Right lobe of liver (tissue), 6 donors: ENCODE results near the gene LENG8. TPM values are rescaled to one million over a fixed set of nuclear protein-coding genes. Genes with fewer than 3 reads are reported as not detected.

ENCODE experiments used
- ATAC-seq, 4 donors: fragments of 200-7000 bp; cut with Tn5 transposase; one replicate each; pipeline ENCODE4 v1.9.1; 2020; ENCODE audit warnings: mild to moderate bottlenecking in 4 of 4, moderate library complexity in 4 of 4
- DNase-seq, 3 donors: peaks; one replicate each; pipeline ENCODE4 v3.0.0-alpha.2; 2020
- H3K27ac ChIP-seq, 3 donors: fragments of 200-600 bp; one replicate each; pipeline ENCODE4 v1.8.0; 2022
- H3K27me3 ChIP-seq, 2 donors: fragments of 200-600 bp; one replicate each; pipeline ENCODE4 v1.8.0; 2022
- H3K36me3 ChIP-seq, 4 donors: fragments of 200-600 bp; sonication (generic) in 1 of 4; one replicate each; pipeline versions ENCODE4 v1.5.1 to v1.8.0; 2017 to 2022; ENCODE audit warnings: control low read depth in 1 of 4
- H3K4me1 ChIP-seq, 4 donors: fragments of 200-600 bp; sonication (generic) in 1 of 4; one replicate each; pipeline versions ENCODE4 v1.5.1 to v1.8.0; 2017 to 2022; ENCODE audit warnings: control low read depth in 1 of 4
- H3K4me3 ChIP-seq, 3 donors: fragments of 200-600 bp; one replicate each; pipeline ENCODE4 v1.8.0; 2022
- H3K9me3 ChIP-seq, 4 donors: fragments of 200-600 bp; sonication (generic) in 1 of 4; one replicate each; pipeline versions ENCODE4 v1.5.1 to v1.8.0; 2017 to 2022; ENCODE audit warnings: control low read depth in 1 of 4
- POLR2A ChIP-seq: fragments of 450-650 bp; IDR thresholded peaks from one replicate; pipeline ENCODE4 v1.6.1; 2017; ENCODE audit warnings: antibody characterized with exemption, mild to moderate bottlenecking
- WGBS: methylation state at CpG from one replicate; pipeline ENCODE4 v1.1.6; 2018; ENCODE audit warnings: low coverage, low lambda C conversion rate; ENCODE audit not compliant: insufficient coverage; ENCODE audit errors: missing lambda C conversion rate; 5-methylcytosine and 5-hydroxymethylcytosine counted together
- intact Hi-C, 2 donors: fragments of 100-400 bp; cut with DNase I; formaldehyde crosslinking; loops; one replicate each; pipeline versions ENCODE4 v1.11.2 to v1.14.1; 2022
- total RNA-seq, 6 experiments: library from RNA; depleted of rRNA in 2 of 6; stranded (reverse); fragments of >200 nt in 2 of 6; fragmentation: NEBNext Ultra II Directional in 3 of 6; extraction: Animal tissue kit (Norgen Biotek cat#: 25700) in 3 of 6; gene quantifications; one replicate each; pipeline versions ENCODE4 v1.1.0 to v1.2.4, GENCODE V29; 2016 to 2023
- TF ChIP-seq, protein P1 (sequence below), 4 donors: fragments of 200-600 bp in 3 of 4; fragments of 450-650 bp in 1 of 4; IDR thresholded peaks; one replicate each; pipeline versions ENCODE4 v1.5.1 to v1.8.0; 2016 to 2022; ENCODE audit warnings: antibody characterized with exemption in 4 of 4, mild to moderate bottlenecking in 2 of 4
- donor health status: DM: no; HTN: yes; CAD: no.
- donor health status: DM: no; HTN: no; CAD: no.
- donor health status: DM: no; HTN: no; CAD: no.
- donor health status: DM: no; HTN: yes; CAD: no.
- donor health status: DM: no; HTN: yes; CAD: no.

The LENG8 gene
- total RNA-seq, 6 experiments from 2014 or later = 29.8 to 66.3 (median 41.1) TPM

DNA sequence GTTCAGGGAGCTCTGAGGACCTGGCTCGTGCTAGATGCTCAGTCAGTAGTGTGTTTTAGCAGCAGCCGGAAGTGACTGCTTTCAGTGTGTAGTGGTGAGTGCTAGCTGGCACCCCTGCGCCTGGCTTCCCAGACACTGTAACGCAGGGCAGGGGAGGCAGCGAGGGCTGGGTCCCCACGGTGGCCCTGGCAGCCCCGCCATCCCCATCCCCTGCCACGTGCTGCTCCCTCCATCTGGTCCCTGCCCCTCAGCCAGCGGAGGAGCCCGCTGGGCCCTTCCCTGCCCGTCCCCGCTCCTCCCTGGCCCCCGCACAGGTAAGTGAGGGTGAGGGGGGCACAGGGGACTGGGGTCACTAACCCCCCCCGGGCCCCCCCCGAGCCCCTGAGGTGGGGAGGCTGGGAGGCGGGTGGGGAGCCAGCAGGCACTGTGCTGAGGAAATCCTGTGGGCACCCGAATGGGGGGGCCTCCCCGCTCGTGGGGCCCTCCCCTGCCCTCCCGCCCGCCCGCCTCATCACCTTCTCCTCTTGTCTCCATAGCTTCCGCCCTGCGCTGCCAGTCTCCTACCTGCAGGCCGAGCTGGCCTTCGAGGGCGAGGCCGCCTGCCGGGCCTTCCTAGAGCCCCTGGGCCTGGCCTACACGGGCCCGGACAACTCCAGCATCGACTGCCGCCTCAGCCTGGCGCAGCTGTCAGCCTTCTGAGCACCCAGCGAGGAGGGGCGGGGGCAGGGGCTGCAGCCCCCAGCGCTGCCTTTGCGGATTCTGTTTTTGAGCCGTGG lies 11.4 kb downstream of the LENG8 start:
- no peak overlapping the region for H3K4me3 ChIP-seq
- 70% methylated on average over 8 of the region's 39 CpGs for WGBS
- peaks cover 0 to 12% (median 5%) of the 10 kb centered on the region in 4 donors for H3K4me1 ChIP-seq
- no peaks in the 10 kb centered on the region for H3K9me3 ChIP-seq
- intact Hi-C loops = no loop called here
- H3K27me3 ChIP-seq = no peaks in the 10 kb centered on the region
- peaks cover 20 to 66% (median 39%) of the 10 kb centered on the region in 4 donors for H3K36me3 ChIP-seq
- no peak for TF ChIP-seq POLR2A
- TF ChIP-seq, protein P1, sequence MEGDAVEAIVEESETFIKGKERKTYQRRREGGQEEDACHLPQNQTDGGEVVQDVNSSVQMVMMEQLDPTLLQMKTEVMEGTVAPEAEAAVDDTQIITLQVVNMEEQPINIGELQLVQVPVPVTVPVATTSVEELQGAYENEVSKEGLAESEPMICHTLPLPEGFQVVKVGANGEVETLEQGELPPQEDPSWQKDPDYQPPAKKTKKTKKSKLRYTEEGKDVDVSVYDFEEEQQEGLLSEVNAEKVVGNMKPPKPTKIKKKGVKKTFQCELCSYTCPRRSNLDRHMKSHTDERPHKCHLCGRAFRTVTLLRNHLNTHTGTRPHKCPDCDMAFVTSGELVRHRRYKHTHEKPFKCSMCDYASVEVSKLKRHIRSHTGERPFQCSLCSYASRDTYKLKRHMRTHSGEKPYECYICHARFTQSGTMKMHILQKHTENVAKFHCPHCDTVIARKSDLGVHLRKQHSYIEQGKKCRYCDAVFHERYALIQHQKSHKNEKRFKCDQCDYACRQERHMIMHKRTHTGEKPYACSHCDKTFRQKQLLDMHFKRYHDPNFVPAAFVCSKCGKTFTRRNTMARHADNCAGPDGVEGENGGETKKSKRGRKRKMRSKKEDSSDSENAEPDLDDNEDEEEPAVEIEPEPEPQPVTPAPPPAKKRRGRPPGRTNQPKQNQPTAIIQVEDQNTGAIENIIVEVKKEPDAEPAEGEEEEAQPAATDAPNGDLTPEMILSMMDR (IDR thresholded peaks at IDR 0.05) = no peak
- DNase-seq (no peak), ATAC-seq (no peak)
- no peak overlapping the region for H3K27ac ChIP-seq

DNA sequence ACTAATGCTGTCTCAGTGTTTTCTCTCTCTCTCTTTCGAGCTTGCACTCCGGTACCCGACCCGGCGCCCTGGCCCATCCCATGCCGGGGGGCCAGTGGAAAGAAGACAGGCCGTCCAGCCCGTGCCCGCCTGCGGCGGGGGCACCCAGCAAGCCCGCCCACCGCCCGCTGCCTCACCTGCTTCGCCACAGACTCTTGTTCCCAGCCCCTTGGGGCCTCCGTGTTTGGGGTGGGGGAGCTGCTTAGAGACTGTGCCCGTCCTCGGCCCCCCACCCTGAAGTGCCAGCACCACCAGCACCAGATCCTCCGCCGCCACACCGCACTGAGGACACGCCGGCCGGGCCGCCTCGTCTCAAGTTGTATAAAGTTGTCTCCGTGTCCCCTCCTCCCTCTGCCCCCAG lies 12.2 kb downstream of the LENG8 start:
- no peak for TF ChIP-seq POLR2A
- TF ChIP-seq, protein P1 (IDR thresholded peaks at IDR 0.05) = no peak
- H3K27me3 ChIP-seq = no peaks in the 10 kb centered on the region
- no peaks in the 10 kb centered on the region for H3K9me3 ChIP-seq
- H3K36me3 ChIP-seq = peaks cover 19 to 59% (median 33%) of the 10 kb centered on the region in 4 donors
- ATAC-seq = no peak
- H3K4me3 ChIP-seq = no peak overlapping the region
- no peak for DNase-seq
- H3K27ac ChIP-seq = no peak overlapping the region
- intact Hi-C loops = no loop called here
- peaks cover 0 to 12% (median 5%) of the 10 kb centered on the region in 4 donors for H3K4me1 ChIP-seq
- WGBS = 71% methylated on average over 9 of the region's 27 CpGs

DNA sequence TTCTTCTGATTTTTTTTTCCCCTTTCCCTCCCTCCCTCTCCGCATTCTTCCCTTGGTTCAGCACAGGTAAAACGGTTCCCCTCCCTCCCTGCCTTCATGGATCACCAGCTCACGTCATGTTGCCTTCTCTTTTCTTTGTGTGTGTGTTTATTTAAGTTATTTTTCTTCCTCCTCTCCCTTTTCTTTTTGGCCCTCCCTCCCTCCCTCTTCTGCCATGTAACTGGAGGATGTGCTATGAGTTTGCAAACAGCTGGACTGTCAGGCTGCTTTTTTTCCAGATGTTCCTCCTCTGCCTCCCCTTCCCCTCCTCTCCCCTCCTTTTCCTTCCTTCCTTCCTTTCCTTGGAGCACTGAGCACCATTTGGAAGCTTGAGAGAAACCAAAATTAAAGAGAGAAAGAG lies 12.6 kb downstream of the LENG8 start:
- intact Hi-C loops = no loop called here

DNA sequence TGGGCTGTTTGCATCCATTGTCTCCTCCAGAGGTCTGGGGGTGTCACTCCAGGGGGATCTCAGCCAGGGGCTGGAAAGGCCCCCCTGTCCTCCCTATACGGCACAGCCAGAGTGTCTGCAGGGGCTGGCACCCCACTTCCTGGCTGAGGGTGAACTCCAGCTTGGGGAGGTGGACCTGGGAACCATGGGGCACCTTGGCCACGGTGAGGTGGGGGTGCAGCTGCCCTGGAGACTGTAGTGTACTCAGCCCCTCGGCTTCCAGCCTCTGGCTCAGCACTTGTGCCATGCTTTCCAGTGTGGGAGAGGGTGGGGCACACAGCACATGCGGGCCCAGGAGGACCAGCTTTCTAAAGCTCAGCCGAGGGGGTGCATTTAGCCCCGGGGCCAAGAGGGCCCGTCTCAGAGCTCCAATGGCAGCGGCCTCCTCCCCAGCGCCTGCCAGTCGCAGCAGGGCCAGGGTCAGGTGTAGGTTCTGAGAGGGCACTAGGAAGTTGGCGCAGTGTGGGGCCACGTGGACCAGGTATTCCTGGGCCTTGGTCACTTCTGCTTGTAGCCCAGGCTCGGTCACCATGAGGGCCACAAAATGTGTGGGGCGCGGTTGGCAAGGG lies 13.2 kb downstream of the LENG8 start:
- WGBS = 20% methylated on average over 1 of the region's 15 CpGs
- H3K27ac ChIP-seq = peak overlapping the region in 2 of 3 donors; percentile 91 to 95
- peaks cover 0 to 12% (median 5%) of the 10 kb centered on the region in 4 donors for H3K4me1 ChIP-seq
- DNase-seq (peak in 1 of 3 donors; percentile 63), ATAC-seq (no peak)
- no peaks in the 10 kb centered on the region for H3K27me3 ChIP-seq
- peak overlapping the region; percentile 42 to 72 (median 66) for H3K4me3 ChIP-seq
- H3K9me3 ChIP-seq = no peaks in the 10 kb centered on the region
- intact Hi-C loops = no loop called here
- no peak for TF ChIP-seq POLR2A
- TF ChIP-seq, protein P1 (IDR thresholded peaks at IDR 0.05) = no peak
- H3K36me3 ChIP-seq = peaks cover 16 to 49% (median 28%) of the 10 kb centered on the region in 4 donors

More for the DNA sequence above, 12.6 kb downstream of the LENG8 start:
- no peaks in the 10 kb centered on the region for H3K27me3 ChIP-seq
- no peak overlapping the region for H3K27ac ChIP-seq
- no peak overlapping the region for H3K4me3 ChIP-seq
- H3K36me3 ChIP-seq = peaks cover 16 to 54% (median 31%) of the 10 kb centered on the region in 4 donors
- TF ChIP-seq POLR2A = no peak
- TF ChIP-seq, protein P1 (IDR thresholded peaks at IDR 0.05) = no peak
- DNase-seq (no peak), ATAC-seq (no peak)
- 63% methylated on average over 3 of the region's 3 CpGs for WGBS
- peaks cover 0 to 12% (median 5%) of the 10 kb centered on the region in 4 donors for H3K4me1 ChIP-seq
- no peaks in the 10 kb centered on the region for H3K9me3 ChIP-seq
